GM20000 (cell line): ENCODE results near the gene TIMM17A.

Experiments
- DNase-seq: peaks from one replicate; pipeline ENCODE4 v3.0.0; 2012; ENCODE audit warnings: low spot score
- TF ChIP-seq, protein P1 (sequence below): IDR thresholded peaks from 2 replicates; pipeline ENCODE4 v1.5.1; 2012; ENCODE audit warnings: mild to moderate bottlenecking, control low read depth; ENCODE audit errors: extremely low read depth, missing control alignments

TIMM17A gene

GRCh38 chr1:201955009-201955728, at the start of gene TIMM17A:
Gene TIMM17A (plus strand): TSS chr1:201955503. CDS start chr1:201955527, 24 bp downstream.
- peak; percentile 93 for DNase-seq
- TF ChIP-seq, protein P1, sequence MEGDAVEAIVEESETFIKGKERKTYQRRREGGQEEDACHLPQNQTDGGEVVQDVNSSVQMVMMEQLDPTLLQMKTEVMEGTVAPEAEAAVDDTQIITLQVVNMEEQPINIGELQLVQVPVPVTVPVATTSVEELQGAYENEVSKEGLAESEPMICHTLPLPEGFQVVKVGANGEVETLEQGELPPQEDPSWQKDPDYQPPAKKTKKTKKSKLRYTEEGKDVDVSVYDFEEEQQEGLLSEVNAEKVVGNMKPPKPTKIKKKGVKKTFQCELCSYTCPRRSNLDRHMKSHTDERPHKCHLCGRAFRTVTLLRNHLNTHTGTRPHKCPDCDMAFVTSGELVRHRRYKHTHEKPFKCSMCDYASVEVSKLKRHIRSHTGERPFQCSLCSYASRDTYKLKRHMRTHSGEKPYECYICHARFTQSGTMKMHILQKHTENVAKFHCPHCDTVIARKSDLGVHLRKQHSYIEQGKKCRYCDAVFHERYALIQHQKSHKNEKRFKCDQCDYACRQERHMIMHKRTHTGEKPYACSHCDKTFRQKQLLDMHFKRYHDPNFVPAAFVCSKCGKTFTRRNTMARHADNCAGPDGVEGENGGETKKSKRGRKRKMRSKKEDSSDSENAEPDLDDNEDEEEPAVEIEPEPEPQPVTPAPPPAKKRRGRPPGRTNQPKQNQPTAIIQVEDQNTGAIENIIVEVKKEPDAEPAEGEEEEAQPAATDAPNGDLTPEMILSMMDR: no peak

DNA sequence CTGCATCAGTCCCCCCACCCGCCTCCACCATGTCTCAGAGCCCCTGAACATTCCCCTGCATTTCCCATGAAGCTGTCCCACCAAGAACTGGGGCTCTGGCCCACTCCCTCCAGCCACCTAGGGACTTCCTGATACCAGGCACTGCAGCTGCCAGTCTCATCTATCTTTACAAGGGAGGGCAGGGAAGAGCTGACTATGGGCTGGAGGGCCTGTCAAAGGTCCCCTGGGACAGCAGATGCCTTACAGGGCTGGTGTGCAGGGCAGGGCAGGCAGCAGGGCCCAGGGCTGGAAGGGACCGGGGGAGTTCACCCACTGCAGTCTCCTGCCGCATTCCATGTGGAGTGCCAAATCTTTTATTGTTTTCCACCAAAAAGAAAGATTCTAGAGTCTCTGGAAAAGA, 49.0 kb upstream of the TIMM17A start:
- no peak for DNase-seq
- TF ChIP-seq, protein P1: no peak

DNA sequence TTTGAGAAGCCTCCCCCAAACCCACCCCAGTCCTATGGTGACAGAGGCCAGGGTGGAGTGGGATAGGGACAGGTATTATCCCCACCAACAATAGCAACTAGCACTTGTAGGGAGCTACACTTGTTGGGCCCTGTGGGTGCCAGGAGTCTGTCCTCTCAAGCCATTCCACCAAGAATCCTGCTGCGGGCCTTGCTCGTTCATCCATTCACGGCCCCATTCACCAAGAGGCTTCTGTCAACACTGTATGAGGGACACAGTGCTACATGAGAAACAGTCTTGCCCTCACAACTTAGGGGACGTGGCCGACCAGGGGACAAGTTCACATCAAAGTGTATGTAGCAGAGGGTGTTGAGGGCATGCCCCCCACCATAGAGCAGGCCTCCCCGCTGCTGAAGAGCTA, 47.7 kb upstream of the TIMM17A start:
- TF ChIP-seq, protein P1: no peak
- no peak for DNase-seq

GRCh38 chr1:201911826-201912571, 43.3 kb upstream of the TIMM17A start:
- TF ChIP-seq, protein P1: no peak
- no peak for DNase-seq

DNA sequence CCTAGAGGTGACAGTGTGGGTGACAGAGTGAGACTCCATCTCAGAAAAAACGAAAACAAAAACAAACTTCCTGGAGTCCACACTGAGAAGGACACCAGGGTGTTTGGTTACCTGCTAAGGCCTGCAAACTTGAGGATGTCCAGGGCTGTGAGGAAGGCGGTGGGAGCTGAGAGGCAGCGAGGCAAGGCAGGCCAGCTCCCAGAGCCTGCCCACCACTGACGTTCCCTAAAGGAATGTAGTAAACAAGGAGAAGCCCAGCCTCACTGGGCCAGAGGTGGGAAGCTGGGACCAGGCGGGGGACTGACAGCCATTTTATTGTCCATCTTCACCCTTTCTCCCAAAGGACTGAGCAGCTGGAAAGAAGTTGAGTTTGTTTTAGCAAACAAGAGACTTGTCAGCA, 42.5 kb upstream of the TIMM17A start:
- DNase-seq: no peak

GRCh38 chr1:201914456-201915235, 40.7 kb upstream of the TIMM17A start:
- TF ChIP-seq, protein P1: no peak
- no peak for DNase-seq

More for the DNA sequence above, 42.5 kb upstream of the TIMM17A start:
- TF ChIP-seq, protein P1: no peak
